Measurements from ENCODE around the gene RYR1.
"Not testable (repeated sequence)": the region's sequence is repeated elsewhere in the genome, so short reads cannot be mapped to it uniquely, and the experiment has no call there.

The RYR1 gene

GRCh38 chr19:38597075-38597474 is 163.6 kb downstream of the RYR1 start:
- H3K4me3 ChIP-seq (ENCODE audit: low read depth, low read length) = peak overlapping the region; percentile 73; the same call in 1 of the 2 replicates
- no peaks in the 10 kb centered on the region for H3K4me1 ChIP-seq (ENCODE audit: control insufficient read depth, insufficient read depth, low read length)
- no peaks in the 10 kb centered on the region for H3K36me3 ChIP-seq (ENCODE audit: control insufficient read depth, insufficient read depth, low read length)
- H3K9ac ChIP-seq (ENCODE audit: low read depth, low read length) = no peak overlapping the region
- H3K9me3 ChIP-seq (ENCODE audit: control insufficient read depth, insufficient read depth, low read length) = no peaks in the 10 kb centered on the region
- H3K27me3 ChIP-seq (ENCODE audit: control insufficient read depth, insufficient read depth, low read length) = no peaks in the 10 kb centered on the region
- no peak overlapping the region for H3K27ac ChIP-seq (ENCODE audit: low read depth, low read length)

- Histone ChIP-seq H3K9ac (ENCODE audit: low read depth, low read length) (no peak overlapping the region), H3K9me3 (ENCODE audit: control insufficient read depth, insufficient read depth, low read length) (no peaks in the 10 kb centered on the region), H3K27me3 (ENCODE audit: control insufficient read depth, insufficient read depth, low read length) (no peaks in the 10 kb centered on the region), H3K4me3 (ENCODE audit: low read depth, low read length) (no peak overlapping the region), H3K27ac (ENCODE audit: low read depth, low read length) (no peak overlapping the region), H3K4me1 (ENCODE audit: control insufficient read depth, insufficient read depth, low read length) (no peaks in the 10 kb centered on the region), H3K36me3 (ENCODE audit: control insufficient read depth, insufficient read depth, low read length) (no peaks in the 10 kb centered on the region)
Observed at GRCh38 chr19:38599722-38600121, 166.2 kb downstream of the RYR1 start.

GRCh38 chr19:38602856-38603255 is 169.4 kb downstream of the RYR1 start:
- not testable (repeated sequence) for H3K9me3 ChIP-seq (ENCODE audit: control insufficient read depth, insufficient read depth, low read length); H3K4me3 ChIP-seq (ENCODE audit: low read depth, low read length); H3K4me1 ChIP-seq (ENCODE audit: control insufficient read depth, insufficient read depth, low read length); H3K27ac ChIP-seq (ENCODE audit: low read depth, low read length); H3K9ac ChIP-seq (ENCODE audit: low read depth, low read length); H3K27me3 ChIP-seq (ENCODE audit: control insufficient read depth, insufficient read depth, low read length); H3K36me3 ChIP-seq (ENCODE audit: control insufficient read depth, insufficient read depth, low read length)

- Histone ChIP-seq H3K27ac (ENCODE audit: low read depth, low read length) (no peak overlapping the region), H3K9me3 (ENCODE audit: control insufficient read depth, insufficient read depth, low read length) (no peaks in the 10 kb centered on the region), H3K9ac (ENCODE audit: low read depth, low read length) (no peak overlapping the region), H3K4me1 (ENCODE audit: control insufficient read depth, insufficient read depth, low read length) (no peaks in the 10 kb centered on the region), H3K27me3 (ENCODE audit: control insufficient read depth, insufficient read depth, low read length) (no peaks in the 10 kb centered on the region), H3K4me3 (ENCODE audit: low read depth, low read length) (no peak overlapping the region), H3K36me3 (ENCODE audit: control insufficient read depth, insufficient read depth, low read length) (no peaks in the 10 kb centered on the region)
Observed at GRCh38 chr19:38606131-38606530, 172.6 kb downstream of the RYR1 start.

GRCh38 chr19:38614289-38614688 is 180.8 kb downstream of the RYR1 start:
- Histone ChIP-seq H3K4me1 (ENCODE audit: control insufficient read depth, insufficient read depth, low read length) (peaks cover 11% of the 10 kb centered on the region; the same call in 1 of the 2 replicates), H3K27me3 (ENCODE audit: control insufficient read depth, insufficient read depth, low read length) (no peaks in the 10 kb centered on the region), H3K27ac (ENCODE audit: low read depth, low read length) (no peak overlapping the region), H3K4me3 (ENCODE audit: low read depth, low read length) (no peak overlapping the region), H3K9ac (ENCODE audit: low read depth, low read length) (no peak overlapping the region), H3K36me3 (ENCODE audit: control insufficient read depth, insufficient read depth, low read length) (no peaks in the 10 kb centered on the region), H3K9me3 (ENCODE audit: control insufficient read depth, insufficient read depth, low read length) (no peaks in the 10 kb centered on the region)

GRCh38 chr19:38615007-38615581 is 181.6 kb downstream of the RYR1 start:
- no peak overlapping the region for H3K27ac ChIP-seq (ENCODE audit: low read depth, low read length)
- no peak overlapping the region for H3K4me3 ChIP-seq (ENCODE audit: low read depth, low read length)
- H3K27me3 ChIP-seq (ENCODE audit: control insufficient read depth, insufficient read depth, low read length) = no peaks in the 10 kb centered on the region
- H3K36me3 ChIP-seq (ENCODE audit: control insufficient read depth, insufficient read depth, low read length) = 0 out of 2 replicates have a peak, but pooled peaks cover under 1% of the 10 kb centered on the region
- no peaks in the 10 kb centered on the region for H3K9me3 ChIP-seq (ENCODE audit: control insufficient read depth, insufficient read depth, low read length)
- H3K9ac ChIP-seq (ENCODE audit: low read depth, low read length) = no peak overlapping the region
- H3K4me1 ChIP-seq (ENCODE audit: control insufficient read depth, insufficient read depth, low read length) = peaks cover 11% of the 10 kb centered on the region; the same call in 1 of the 2 replicates

- Histone ChIP-seq H3K9ac (ENCODE audit: low read depth, low read length) (no peak overlapping the region), H3K36me3 (ENCODE audit: control insufficient read depth, insufficient read depth, low read length) (peaks cover 12% of the 10 kb centered on the region), H3K9me3 (ENCODE audit: control insufficient read depth, insufficient read depth, low read length) (no peaks in the 10 kb centered on the region), H3K27ac (ENCODE audit: low read depth, low read length) (no peak overlapping the region), H3K4me3 (ENCODE audit: low read depth, low read length) (no peak overlapping the region), H3K27me3 (ENCODE audit: control insufficient read depth, insufficient read depth, low read length) (no peaks in the 10 kb centered on the region), H3K4me1 (ENCODE audit: control insufficient read depth, insufficient read depth, low read length) (peaks cover 11% of the 10 kb centered on the region; the same call in 1 of the 2 replicates)
Observed at GRCh38 chr19:38616265-38616664, 182.8 kb downstream of the RYR1 start.

GRCh38 chr19:38617283-38617763 is 183.8 kb downstream of the RYR1 start:
- Histone ChIP-seq H3K4me1 (ENCODE audit: control insufficient read depth, insufficient read depth, low read length) (peaks cover 11% of the 10 kb centered on the region; the same call in 1 of the 2 replicates), H3K27ac (ENCODE audit: low read depth, low read length) (no peak overlapping the region), H3K36me3 (ENCODE audit: control insufficient read depth, insufficient read depth, low read length) (peaks cover 23% of the 10 kb centered on the region), H3K9ac (ENCODE audit: low read depth, low read length) (no peak overlapping the region), H3K9me3 (ENCODE audit: control insufficient read depth, insufficient read depth, low read length) (no peaks in the 10 kb centered on the region), H3K27me3 (ENCODE audit: control insufficient read depth, insufficient read depth, low read length) (no peaks in the 10 kb centered on the region), H3K4me3 (ENCODE audit: low read depth, low read length) (no peak overlapping the region)

- Histone ChIP-seq H3K4me1 (ENCODE audit: control insufficient read depth, insufficient read depth, low read length) (peaks cover 11% of the 10 kb centered on the region; the same call in 1 of the 2 replicates), H3K27ac (ENCODE audit: low read depth, low read length) (peak within 1 kb of the TSS; percentile 91), H3K36me3 (ENCODE audit: control insufficient read depth, insufficient read depth, low read length) (peaks cover 28% of the 10 kb centered on the region), H3K9ac (ENCODE audit: low read depth, low read length) (peak within 1 kb of the TSS; percentile 71), H3K9me3 (ENCODE audit: control insufficient read depth, insufficient read depth, low read length) (no peaks in the 10 kb centered on the region), H3K27me3 (ENCODE audit: control insufficient read depth, insufficient read depth, low read length) (no peaks in the 10 kb centered on the region), H3K4me3 (ENCODE audit: low read depth, low read length) (peak within 1 kb of the TSS; percentile 64)
Observed at GRCh38 chr19:38617764-38618589, 184.5 kb downstream of the RYR1 start, which contains the start of gene MAP4K1. Gene MAP4K1, minus strand, starts transcription at chr19:38617953. Its CDS starts 58 bp downstream, at chr19:38617895.

- peaks cover 31% of the 10 kb centered on the region for H3K36me3 ChIP-seq (ENCODE audit: control insufficient read depth, insufficient read depth, low read length)
- peak within 1 kb of the TSS; percentile 82 for H3K4me3 ChIP-seq (ENCODE audit: low read depth, low read length)
- peak within 1 kb of the TSS; percentile 71 for H3K9ac ChIP-seq (ENCODE audit: low read depth, low read length)
- H3K27me3 ChIP-seq (ENCODE audit: control insufficient read depth, insufficient read depth, low read length) = no peaks in the 10 kb centered on the region
- no peaks in the 10 kb centered on the region for H3K9me3 ChIP-seq (ENCODE audit: control insufficient read depth, insufficient read depth, low read length)
- H3K4me1 ChIP-seq (ENCODE audit: control insufficient read depth, insufficient read depth, low read length) = peaks cover 11% of the 10 kb centered on the region; the same call in 1 of the 2 replicates
- H3K27ac ChIP-seq (ENCODE audit: low read depth, low read length) = peak within 1 kb of the TSS; percentile 91
Observed at GRCh38 chr19:38618590-38619360, 185.3 kb downstream of the RYR1 start, which contains the start of gene EIF3K. Gene EIF3K, plus strand, starts transcription at chr19:38619188. Its CDS starts 81 bp downstream, at chr19:38619269.
